ENCODE measurements around the gene RORC.

RORC gene

DNA sequence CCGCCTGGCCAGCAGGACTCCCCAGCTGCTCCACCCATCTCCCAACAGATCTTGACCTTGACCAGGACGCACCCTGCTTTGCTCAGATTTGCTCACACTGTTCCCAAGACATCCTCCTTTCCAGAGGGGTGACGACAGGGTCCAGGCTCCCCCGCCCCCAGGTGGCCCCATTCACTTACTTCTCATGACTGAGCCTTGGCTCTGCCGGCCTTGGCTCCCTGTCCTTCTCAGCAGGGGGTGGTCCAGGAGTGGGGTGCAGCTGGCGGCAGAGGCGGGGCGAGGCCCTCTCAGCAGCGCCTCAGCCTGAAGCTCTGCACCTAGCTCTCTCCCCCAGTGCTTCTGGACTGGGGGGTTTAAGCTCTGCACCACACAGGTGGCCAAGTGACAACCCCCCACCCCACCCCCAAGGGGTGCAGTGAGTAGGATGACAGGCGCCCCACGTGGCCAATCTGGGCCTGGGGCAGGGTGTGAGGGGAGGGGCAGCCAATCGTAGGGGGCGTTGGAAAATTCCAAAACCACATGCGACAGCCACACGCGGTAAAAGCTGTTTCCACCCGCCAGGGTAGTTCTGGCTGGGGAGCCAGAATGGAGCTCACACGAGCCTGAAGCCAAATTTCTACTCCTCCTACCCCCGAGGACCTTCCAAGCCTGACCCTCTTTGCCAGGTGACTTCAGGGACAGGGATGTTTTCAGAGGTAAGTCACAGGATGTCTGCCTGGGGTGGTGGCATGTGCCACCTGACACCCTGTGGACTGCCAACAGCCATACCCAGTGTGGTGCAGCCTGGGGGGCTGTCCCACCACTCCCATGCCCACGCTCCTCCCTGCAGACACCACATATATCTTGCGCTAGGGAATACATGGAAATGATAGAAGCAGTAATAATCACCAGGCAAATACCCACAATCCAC lies 5.6 kb downstream of the RORC start:
- DNase-seq, result no peak

DNA sequence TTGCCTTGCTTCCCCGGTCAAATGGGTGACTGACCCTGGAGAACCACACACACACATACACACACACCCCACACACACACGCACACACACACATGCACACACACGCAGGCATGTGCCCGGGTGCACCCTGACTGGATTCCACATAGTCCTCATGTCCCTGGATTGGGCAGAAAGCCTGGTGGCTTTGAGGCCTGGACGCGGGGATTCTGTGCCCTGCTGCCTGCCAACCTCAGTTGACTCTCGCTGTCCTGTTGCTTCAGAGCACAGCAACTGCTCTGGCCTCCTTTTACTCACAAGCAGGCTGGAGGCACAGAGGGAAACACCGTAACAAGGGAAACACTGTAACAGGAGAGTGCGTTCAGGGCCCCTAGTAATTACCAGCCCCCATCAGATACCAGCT lies 6.4 kb downstream of the RORC start:
- no peak for DNase-seq

DNA sequence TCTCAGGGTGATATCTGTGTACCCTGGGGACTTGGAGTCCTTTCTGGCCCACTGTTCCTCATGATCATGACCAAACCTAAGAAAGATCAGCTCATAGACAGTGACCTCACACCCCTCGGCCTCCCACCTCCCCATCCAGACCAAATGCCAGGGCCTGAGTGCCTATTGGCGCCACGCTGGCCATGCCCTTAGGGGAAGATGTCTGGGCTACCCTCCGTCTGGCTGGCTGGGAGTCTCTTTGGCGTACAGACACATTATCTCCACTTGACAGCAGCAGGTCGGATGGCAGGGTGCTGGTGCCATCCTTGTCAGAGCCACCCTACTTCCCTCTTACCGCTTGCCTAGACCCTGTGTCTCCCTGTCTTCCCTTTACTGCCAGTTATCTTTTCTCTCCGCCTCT lies 8.4 kb downstream of the RORC start:
- no peak for DNase-seq

DNA sequence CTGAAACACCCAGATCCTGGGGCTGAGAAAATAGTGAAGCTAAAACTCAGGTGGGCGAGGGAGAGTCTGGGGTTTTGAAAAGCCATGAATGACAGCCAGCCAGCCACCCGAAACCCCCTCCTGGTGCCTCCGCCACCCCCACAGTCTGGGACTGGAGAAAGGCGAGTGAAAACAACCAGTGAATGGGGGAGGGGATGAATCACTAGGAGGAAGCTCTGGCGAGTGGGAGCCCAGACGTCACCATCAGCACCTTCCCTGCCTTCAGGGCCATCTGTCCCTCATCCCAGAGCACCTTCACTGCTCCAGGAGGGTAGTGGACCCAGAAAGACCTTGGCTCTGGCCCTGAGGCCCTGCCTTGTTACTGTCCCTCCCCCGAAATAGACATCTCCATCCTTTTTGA lies 9.2 kb downstream of the RORC start:
- DNase-seq, result no peak

DNA sequence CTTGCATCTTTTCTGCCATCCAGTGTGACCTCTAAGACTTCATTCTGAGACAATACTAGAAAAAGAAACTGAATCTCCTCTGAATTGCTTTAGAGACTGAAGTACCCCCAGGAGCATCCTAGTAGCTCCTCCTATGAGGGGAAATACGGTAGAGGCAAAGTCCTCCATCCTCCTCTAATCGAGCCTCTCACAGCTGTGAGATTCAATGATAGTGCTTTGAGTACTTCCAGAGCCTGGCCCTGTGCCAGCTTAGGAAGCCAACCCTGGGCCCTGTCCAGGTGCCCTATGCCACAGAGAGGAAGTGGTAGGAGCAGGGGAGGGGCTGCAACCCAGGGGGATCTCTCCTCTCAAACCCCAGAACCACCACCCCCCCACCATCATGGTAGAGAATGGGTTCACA lies 10.7 kb downstream of the RORC start:
- DNase-seq, result no peak

DNA sequence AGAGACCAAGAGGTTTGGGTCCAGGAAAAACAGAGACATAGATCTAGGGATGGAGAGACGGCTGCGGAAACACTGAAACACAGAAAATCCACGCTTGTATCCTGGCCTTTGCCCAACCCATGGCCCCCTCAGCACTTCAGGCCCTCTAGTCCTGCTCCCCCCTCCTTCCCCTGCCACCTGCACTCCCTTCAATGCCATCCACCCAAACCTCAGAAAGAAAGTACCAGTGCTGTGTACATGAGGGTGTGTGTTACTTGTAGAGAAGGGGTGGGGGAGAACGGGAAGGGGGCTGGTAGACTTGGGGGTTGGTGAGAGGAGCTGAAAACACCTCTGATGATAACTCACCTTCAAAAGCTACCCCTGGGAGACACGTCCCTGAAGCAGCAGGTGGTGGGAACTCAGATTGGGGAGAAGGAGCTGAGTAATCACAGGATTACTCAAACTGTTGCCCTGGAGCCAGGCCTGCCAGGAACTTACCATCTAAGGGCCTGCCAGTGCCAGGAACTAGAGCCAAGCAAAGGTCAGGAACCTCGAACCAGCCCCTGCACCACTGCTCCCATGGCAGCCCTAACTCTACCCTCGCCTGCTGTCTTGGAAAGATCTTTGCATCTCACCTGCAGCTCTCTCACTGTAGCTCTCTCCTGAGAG lies 11.5 kb downstream of the RORC start:
- no peak for DNase-seq

DNA sequence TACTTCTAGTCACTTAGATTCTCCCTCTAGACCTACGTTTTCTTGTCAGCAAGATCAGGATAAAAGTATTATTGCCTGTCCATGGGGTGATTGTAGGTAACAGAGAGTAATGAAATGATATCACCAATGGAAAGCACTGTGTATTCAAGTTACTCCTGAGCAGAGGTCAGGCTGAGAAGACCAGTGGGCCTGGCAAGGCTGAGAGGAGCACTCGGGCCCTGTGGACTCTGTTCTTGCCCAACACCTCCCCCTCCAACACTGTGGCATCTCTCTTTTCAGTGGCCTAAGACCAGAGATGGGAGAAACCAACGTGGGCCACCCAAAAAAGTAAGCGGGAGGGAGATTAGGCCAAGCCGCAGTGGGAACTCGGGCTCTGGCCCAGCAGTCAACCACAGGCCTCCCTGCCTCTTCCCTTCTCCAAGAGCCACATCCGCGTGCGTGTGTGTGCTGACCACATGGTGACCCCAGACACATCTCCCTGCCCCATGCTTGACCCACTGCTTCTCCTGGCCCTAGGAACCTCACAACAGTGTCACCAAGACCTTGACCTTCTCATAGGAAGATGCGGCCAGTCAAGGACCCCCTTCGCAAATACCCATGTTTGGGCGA lies 12.3 kb downstream of the RORC start:
- DNase-seq, result no peak

DNA sequence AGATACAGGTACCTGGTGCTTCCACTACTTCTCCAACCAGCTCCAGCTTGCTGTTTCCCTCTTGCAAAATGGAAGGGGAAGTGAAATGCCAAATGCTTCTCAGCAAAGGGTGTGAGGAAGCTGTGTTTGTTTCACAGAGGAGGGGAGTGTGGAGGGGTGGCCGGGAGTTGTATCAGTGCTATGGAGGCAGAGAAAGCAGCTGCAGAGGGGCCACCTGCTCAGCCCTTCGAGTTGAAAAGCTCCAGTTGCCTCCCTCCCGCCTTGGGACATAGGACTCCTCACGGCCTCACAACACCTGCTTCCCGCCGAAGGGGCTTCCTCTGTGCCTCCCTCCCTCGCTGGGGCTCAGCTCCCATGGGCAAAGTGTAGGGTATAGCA lies 14.3 kb downstream of the RORC start:
- DNase-seq, result no peak

DNA sequence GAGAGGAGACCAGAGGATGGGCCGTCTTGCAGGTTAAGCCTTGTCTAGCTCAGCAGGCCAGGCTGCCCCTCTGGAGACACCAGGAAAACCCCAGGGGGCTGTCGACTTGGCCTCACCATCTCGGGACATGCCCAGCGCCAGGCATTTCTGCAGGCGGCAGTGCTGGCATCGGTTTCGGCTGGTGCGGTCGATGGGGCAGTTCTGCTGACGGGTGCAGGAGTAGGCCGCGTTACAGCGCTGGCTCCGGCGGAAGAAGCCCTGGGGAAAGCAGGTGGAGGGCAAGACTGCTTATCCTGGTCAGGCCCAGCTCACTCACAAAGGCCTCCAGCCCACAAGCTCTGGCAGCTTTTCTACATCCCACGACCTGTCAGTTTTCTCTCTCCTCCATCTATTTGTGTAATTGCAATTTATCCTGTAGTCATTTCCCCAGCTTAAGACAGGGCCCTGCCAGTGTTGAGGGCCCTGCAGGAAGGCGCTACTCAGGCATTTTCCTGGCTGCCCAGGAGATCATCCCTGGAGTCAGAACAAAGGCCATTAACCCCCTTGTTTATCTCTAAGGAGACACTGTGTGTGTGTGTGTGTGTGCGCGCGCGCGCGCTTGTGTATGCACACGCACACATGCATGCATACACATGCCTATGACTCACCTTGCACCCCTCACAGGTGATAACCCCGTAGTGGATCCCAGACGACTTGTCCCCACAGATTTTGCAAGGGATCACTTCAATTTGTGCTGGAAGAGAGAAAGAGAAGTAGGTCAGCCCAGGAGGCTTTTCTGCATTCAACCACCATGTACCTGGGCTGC lies 14.9 kb downstream of the RORC start:
- DNase-seq, result no peak

DNA sequence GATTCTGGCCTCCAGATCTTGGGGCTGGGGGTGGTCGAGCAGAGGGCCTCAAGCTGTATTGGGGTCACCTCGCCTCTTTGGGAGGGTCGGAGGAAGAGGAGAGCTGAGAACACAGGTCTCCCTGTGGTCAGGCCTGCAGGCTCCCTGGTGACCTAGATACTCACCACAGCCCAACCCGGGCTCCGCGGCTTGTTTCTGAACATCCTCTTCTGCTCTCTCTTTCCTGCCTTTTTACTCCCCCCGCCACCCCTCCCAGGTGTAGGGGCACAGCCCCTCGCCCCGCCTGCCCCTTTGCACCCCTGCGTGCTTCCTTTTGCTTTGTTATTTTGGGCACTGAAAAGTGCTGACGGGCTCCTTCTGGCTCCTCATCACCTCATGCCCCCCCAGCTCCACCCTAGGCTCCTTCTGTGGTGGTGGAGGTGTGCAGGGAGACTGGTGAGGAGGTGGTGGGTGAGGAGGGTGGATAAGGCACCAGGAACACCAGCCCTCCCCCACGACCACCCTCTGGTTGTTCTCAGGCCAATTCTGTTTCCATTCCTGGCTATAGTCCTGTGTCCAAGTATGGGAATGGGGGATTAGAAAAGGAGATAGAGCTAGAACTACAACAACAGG lies 15.8 kb downstream of the RORC start:
- DNase-seq, result peak in 1 of 4 experiments; percentile 16

DNA sequence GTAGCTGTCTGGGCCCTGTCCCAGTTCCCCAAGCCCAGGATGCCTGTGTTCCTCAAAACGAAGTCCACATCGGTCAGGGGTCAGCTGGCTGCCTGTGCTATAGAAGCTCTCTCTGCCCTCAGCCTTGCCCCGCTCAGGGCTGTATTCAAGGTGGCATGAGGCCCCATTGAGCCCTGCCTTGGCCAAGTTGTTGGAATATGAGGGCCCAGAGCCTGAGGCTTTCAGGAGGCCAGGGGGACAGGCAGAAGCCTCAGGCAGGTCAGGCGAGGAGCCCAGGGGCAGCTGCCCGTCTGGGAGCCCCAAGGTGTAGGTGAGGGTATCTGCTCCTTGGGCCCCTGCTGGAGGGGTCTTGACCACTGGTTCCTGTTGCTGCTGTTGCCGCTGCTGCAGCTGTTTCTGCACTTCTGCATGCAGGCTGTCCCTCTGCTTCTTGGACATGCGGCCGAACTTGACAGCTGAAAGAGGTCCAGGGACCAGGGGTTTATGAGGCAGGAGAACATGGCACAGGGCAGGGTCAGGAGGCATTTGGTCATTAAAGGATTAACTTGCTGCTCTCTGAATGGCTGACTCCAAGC lies 16.5 kb downstream of the RORC start:
- no peak for DNase-seq

DNA sequence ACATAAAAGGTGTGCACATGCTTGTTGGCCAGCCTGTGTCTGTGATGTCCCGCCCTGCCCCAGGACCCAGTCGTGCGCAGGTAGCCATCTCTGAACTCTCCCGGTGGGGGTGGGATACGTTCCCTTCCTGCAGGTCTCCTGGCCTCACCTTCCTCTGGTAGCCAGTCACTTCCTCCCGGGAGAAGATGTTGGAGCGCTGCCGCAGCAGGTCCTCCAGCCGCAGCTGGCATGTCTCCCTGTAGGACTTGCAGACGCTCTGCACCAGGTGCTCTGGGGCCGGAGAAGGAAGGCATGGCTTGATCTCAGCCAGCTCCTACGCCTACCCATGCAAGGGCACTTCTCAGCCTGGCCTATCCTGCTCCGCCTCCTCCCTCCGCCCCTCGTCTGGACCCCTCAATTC lies 17.2 kb downstream of the RORC start:
- DNase-seq, result no peak

DNA sequence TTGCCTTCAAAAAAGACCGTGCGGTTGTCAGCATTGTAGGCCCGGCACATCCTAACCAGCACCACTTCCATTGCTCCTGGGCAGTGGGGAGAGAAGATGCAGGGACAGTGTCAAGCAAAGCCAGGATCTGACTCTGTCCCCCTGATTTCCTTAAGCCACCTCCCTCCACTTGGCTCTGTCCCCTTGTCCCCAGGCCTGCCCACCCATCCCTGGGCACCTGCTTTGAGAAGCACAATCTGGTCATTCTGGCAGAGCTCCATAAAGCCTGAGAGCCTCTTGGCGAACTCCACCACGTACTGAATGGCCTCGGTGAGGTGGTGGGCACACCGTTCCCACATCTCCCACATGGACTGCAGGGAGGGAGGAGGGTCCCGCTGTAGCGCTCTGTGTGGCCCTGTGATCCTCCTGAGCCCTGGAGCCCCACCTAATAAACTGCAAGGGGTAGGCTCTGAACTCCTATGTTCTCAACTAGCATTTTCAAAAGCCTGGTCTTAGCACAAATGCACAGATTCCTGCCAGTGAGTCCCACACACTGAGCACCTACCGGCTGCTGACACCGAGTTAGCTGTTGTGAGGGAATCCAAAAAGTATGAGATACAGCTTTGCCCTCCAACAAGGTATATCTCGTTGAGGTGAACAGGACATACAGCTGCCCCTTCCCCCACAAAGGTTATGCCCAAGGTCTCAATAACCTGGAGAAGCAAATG lies 18.2 kb downstream of the RORC start:
- DNase-seq, result no peak

DNA sequence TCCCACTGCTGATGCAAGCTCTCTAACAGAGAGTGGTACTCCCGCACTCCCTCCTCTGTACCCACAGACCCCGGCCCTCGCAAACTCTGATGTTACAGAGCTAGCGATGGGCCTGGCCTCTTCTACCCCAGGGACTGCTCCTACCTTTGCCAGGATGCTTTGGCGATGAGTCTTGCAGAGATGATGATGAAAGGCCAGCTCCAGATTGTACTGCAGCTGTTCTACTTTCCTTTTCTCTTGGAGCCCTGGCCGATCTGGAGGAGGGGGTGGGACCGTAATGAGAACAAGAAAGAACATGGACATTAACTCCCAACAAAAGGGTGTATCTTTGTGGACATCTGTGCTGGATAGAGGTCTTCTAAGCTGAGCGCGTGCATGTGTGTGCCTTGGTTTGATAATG lies 20.4 kb downstream of the RORC start:
- no peak for DNase-seq

DNA sequence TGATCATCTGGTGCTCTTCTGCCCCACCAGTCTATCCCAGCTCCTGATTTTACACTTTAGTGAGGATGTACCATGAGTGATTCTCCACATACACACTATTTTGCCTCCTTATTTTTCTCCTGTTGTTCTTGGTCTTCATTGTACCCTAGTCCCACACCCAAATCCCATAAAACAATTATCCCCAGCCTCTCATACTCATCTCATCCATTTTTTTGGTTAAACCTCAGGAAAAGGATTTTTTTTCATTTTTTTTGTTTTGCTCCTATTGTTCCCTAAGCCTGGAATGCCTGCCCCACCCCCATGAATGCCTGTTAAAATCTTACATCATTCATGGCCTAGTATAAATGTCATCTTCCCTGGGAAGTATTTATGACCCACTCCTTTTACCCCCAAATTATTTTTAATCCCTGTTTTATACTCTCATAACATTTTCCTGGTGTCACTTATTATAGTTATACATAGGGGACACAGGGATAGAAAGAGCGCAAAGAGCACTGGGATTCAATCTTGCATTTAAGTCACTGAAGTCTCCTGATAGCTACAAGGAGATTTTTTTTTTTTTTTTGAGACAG lies 21.5 kb downstream of the RORC start:
- DNase-seq, result no peak

DNA sequence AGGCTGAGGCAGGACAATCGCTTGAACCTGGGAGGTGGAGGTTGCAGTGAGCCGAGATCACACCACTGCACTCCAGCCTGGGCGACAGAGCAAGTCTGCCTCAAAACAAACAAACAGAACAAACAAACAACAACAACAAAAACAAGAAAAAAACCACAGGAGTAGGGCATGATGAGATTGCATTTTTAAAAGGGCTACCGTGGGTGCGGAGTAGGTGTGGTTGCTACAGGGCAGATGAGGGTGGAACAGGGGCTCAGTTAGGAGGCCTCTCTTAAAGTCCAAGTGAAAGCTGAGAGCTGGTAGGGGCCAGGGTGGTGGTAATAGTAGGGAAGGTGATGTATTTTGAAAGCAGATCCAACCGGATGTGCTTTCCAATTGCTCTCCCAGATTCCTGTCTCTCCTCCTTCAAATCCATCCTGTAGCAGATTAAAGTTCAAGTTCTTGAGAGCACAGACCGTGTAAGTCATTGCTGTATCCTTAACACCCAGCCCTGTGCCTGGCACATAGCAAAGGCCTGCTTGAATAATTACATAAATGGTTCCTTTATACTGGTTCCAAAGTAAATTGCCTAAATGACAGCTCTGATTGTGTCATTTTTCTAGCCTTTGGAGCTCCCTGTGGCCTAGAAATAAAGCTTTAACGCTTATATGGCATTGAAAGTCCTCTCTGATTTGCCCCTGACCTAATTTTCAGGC lies 22.2 kb downstream of the RORC start:
- no peak for DNase-seq

DNA sequence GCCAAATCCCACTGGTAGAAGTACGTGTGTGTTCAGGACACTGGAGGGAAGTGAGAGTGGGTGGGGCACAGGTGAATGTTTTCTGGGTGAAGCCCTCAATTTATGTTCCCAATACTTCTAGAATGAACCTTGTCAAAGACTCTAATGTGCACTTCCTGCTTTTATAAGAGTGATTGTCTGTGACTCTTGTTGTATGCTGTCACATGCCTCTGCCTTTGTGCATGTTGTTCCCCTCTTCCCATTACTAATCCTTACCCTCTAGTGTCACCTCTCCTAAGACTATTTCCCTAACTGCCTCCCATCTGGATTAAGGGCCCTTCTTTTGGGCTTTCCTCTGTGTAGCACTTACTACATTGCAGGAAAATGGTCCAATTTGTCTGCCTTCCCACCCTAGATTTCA lies 23.8 kb downstream of the RORC start:
- no peak for DNase-seq

DNA sequence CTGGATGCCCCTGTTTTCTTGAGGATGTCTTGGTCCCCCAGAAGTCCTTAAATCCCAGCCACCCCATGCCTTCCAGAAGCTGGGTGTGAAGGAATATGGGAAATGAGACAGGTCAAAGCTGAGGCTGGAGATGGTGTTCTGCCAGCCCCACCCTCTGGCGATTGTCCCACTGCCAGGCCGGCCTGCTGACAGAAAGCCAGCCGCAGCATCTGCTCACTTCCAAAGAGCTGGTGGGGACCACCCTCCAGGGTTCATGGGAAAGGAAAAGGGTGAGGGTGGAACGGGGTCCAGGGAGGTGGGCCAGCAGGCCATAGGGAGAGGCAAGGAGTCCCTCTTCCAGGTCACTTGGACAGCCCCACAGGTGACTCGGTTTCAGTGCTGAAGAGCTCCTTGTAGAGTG lies 24.5 kb downstream of the RORC start:
- DNase-seq, result no peak

DNA sequence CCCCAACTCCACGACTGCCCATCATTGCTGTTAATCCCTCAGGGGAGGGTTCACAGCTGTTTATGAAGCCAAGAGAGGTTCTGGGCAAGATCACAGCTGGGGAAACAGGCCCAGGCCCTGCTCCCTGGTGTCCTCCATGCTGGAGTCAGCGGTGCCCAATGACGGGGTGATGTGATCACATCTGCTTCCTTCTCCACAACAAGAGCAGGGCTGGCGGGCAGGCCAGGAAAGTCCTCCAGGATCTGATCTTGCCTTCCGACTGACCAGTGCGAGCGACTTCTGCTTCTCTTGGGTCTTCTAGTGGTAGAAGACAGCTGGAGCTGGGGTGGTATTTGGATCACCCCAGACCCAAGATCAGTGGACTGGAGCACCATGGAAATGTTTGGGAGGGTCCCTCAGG lies 25.4 kb downstream of the RORC start:
- no peak for DNase-seq

DNA sequence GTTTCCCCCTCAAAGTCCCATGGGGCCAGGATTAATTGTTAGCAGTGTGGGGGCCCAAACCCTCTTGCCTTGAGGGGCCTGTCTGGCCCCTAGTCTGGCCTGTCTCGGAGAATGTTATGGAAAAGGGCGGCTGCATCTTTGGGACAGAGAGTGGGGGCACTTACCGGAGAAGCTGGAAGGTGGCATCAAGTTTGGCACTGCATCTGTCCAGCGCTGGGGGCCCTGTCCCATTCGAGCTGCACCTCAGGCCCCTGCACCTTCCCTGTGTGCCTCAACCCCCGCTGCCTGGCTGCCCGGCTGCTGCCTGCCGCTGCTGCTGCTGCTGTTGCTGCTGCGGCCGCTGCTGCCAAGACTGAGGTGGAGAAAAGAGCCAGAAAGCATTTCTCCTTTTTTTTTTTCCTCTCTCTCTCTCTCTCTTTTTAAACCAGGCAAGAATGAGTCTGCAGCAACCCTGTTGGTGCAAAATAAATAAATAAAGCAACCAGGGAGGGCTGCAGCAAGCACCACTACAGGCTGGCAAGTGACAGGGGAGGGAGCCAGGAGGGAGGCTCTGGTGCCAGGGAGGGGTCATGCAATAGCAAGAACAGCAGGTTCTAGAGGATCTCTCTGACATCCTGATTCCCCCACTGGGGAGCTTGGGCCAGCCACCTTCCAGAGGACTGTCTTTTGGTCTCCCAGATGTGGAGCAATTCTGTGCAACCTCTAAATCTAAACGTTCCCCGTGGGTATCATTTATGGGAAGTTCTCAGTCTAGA lies 26.4 kb downstream of the RORC start, which contains the start of gene LINGO4:
Gene LINGO4 (minus strand): TSS at position 354 of the 755 bp plus-strand sequence. CDS start 2,715 bp downstream, outside the sequence.
- DNase-seq, result no peak

Data from activated naive CD4-positive, alpha-beta T cell (primary cell).